Right atrium auricular region (tissue), 2 donors: ENCODE data around the gene EN2. TPM values are rescaled to one million over a fixed set of nuclear protein-coding genes. Genes with fewer than 3 reads are reported as not detected.

ENCODE experiments used
- DNase-seq: peaks from one replicate; pipeline ENCODE4 v3.0.0-alpha.2; 2019; ENCODE audit warnings: low spot score
- H3K27ac ChIP-seq, 2 donors: fragments of 200-600 bp; sonication (generic); 1 replicate in 1 of 2; 2 replicates in 1 of 2; pipeline ENCODE4 v1.5.1; 2016 to 2019
- H3K27me3 ChIP-seq, 2 donors: fragments of 200-600 bp; sonication (generic); one replicate each; pipeline versions ENCODE4 v1.5.1 to v1.6.0; 2017 to 2019
- H3K36me3 ChIP-seq: fragments of 200-600 bp; sonication (generic); one replicate; pipeline ENCODE4 v1.5.1; 2016
- H3K4me1 ChIP-seq, 2 donors: fragments of 200-600 bp; sonication (generic); one replicate each; pipeline versions ENCODE4 v1.5.1 to v1.6.0; 2017 to 2019
- H3K4me3 ChIP-seq, 2 donors: fragments of 200-600 bp; sonication (generic); 1 replicate in 1 of 2; 2 replicates in 1 of 2; pipeline ENCODE4 v1.5.1; 2017 to 2019; ENCODE audit warnings: mild to moderate bottlenecking in 1 of 2, moderate library complexity in 1 of 2
- H3K9me3 ChIP-seq, 2 donors: fragments of 200-600 bp; sonication (generic); one replicate each; pipeline ENCODE4 v1.5.1; 2019
- CTCF ChIP-seq, 2 donors: fragments of 200-600 bp; sonication (generic); IDR thresholded peaks; one replicate each; pipeline ENCODE4 v1.5.1; 2019; ENCODE audit warnings: antibody characterized with exemption in 2 of 2
- total RNA-seq, 2 donors: library from RNA; depleted of rRNA; stranded (reverse); fragments of >200 nt; gene quantifications; one replicate each; pipeline ENCODE4 v1.1.0, GENCODE V29; 2016

The EN2 gene
- total RNA-seq, 2 donors from 2014 or later = not detected

GRCh38 chr7:155462163-155462735 lies 4.3 kb downstream of the EN2 start:
- no peak for TF ChIP-seq CTCF (IDR thresholded peaks at IDR 0.05)
- Histone ChIP-seq H3K4me3 (no peak overlapping the region), H3K27ac (no peak overlapping the region), H3K4me1 (peaks cover 0 to 34% of the 10 kb centered on the region in 2 donors), H3K36me3 (no peaks in the 10 kb centered on the region), H3K27me3 (peaks cover 45 to 76% of the 10 kb centered on the region in 2 donors), H3K9me3 (no peaks in the 10 kb centered on the region)
- no peak for DNase-seq

GRCh38 chr7:155463114-155463811 lies 5.3 kb downstream of the EN2 start:
- H3K27me3 ChIP-seq = peaks cover 56 to 85% of the 10 kb centered on the region in 2 donors
- H3K27ac ChIP-seq = no peak overlapping the region
- H3K4me3 ChIP-seq = no peak overlapping the region
- peaks cover 0 to 40% of the 10 kb centered on the region in 2 donors for H3K4me1 ChIP-seq
- no peak for TF ChIP-seq CTCF (IDR thresholded peaks at IDR 0.05)
- H3K9me3 ChIP-seq = no peaks in the 10 kb centered on the region
- DNase-seq = no peak
- H3K36me3 ChIP-seq = no peaks in the 10 kb centered on the region

- Histone ChIP-seq H3K27me3 (peaks cover 55 to 83% of the 10 kb centered on the region in 2 donors), H3K9me3 (no peaks in the 10 kb centered on the region), H3K4me1 (peaks cover 0 to 34% of the 10 kb centered on the region in 2 donors), H3K36me3 (no peaks in the 10 kb centered on the region), H3K27ac (no peak overlapping the region), H3K4me3 (no peak overlapping the region)
- no peak for DNase-seq
- no peak for TF ChIP-seq CTCF (IDR thresholded peaks at IDR 0.05)
Measured at GRCh38 chr7:155464183-155464582, 6.3 kb downstream of the EN2 start.

- DNase-seq = no peak
- Histone ChIP-seq H3K27ac (no peak overlapping the region), H3K27me3 (peaks cover 61 to 83% of the 10 kb centered on the region in 2 donors), H3K4me1 (peaks cover 0 to 27% of the 10 kb centered on the region in 2 donors), H3K9me3 (no peaks in the 10 kb centered on the region), H3K4me3 (no peak overlapping the region), H3K36me3 (no peaks in the 10 kb centered on the region)
- TF ChIP-seq CTCF (IDR thresholded peaks at IDR 0.05) = no peak
Measured at GRCh38 chr7:155464948-155465739, 7.2 kb downstream of the EN2 start.

- Histone ChIP-seq H3K9me3 (no peaks in the 10 kb centered on the region), H3K4me3 (no peak overlapping the region), H3K27ac (no peak overlapping the region), H3K36me3 (no peaks in the 10 kb centered on the region), H3K27me3 (peaks cover 67 to 83% of the 10 kb centered on the region in 2 donors), H3K4me1 (peaks cover 0 to 27% of the 10 kb centered on the region in 2 donors)
- TF ChIP-seq CTCF (IDR thresholded peaks at IDR 0.05) = no peak
- DNase-seq = no peak
Measured at GRCh38 chr7:155465761-155466141, 7.8 kb downstream of the EN2 start.
